ENCODE data around the gene TBX4.

- TF ChIP-seq RARB (CRISPR knock-in tag; IDR thresholded peaks at IDR 0.05) (no peak), PATZ1 (CRISPR knock-in tag; IDR thresholded peaks at IDR 0.05; ENCODE audit: borderline replicate concordance) (no peak), TSHZ2 (CRISPR knock-in tag; IDR thresholded peaks at IDR 0.05) (no peak), ZNF8 (CRISPR knock-in tag; IDR thresholded peaks at IDR 0.05) (no peak), BACH2 (CRISPR knock-in tag; IDR thresholded peaks at IDR 0.05; ENCODE audit: borderline replicate concordance) (no peak), TCF4 (CRISPR knock-in tag; IDR thresholded peaks at IDR 0.05; ENCODE audit: borderline replicate concordance) (no peak), PPARA (CRISPR knock-in tag; IDR thresholded peaks at IDR 0.05; ENCODE audit: borderline replicate concordance) (no peak), ZFP30 (CRISPR knock-in tag; IDR thresholded peaks at IDR 0.05) (no peak), ZNF565 (CRISPR knock-in tag; conservative IDR thresholded peaks at IDR 0.05; ENCODE audit: low read depth) (no peak), ZC3H10 (CRISPR knock-in tag; IDR thresholded peaks at IDR 0.05) (no peak), ZFP3 (CRISPR knock-in tag; IDR thresholded peaks at IDR 0.05) (no peak)
- TF ChIP-seq, protein P1, sequence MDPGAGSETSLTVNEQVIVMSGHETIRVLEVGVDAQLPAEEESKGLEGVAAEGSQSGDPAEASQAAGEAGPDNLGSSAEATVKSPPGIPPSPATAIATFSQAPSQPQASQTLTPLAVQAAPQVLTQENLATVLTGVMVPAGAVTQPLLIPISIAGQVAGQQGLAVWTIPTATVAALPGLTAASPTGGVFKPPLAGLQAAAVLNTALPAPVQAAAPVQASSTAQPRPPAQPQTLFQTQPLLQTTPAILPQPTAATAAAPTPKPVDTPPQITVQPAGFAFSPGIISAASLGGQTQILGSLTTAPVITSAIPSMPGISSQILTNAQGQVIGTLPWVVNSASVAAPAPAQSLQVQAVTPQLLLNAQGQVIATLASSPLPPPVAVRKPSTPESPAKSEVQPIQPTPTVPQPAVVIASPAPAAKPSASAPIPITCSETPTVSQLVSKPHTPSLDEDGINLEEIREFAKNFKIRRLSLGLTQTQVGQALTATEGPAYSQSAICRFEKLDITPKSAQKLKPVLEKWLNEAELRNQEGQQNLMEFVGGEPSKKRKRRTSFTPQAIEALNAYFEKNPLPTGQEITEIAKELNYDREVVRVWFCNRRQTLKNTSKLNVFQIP (CRISPR knock-in tag; IDR thresholded peaks at IDR 0.05; ENCODE audit: borderline replicate concordance, low read depth), result no peak
These were observed 4.9 kb upstream of the TBX4 start for GRCh38 chr17:61447358-61447757.
